ENCODE results near the gene TRIM38. TPM values are rescaled to one million over a fixed set of nuclear protein-coding genes. Genes with fewer than 3 reads are reported as not detected.

TRIM38 gene
- total RNA-seq, 1 donor from 2014 or later, result 8.1 TPM

DNA sequence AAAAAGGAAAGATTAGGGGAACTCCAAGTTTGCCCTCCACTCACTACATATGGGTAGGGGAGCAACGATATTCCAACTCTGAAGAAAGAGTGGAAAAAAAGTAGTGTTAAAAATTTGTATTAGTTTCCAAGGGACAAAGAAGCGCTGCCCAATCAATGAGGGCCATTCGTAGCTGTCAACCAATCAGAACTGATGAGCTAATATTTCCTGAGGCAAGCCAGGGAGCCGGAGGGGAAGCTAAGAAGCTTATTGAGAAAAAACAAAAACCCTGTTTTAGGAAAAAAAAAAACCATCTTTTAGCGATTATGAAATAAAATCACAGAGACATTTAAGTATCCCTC lies 59.5 kb downstream of the TRIM38 start:
- H3K9me3 ChIP-seq, result no peaks in the 10 kb centered on the region
- DNase-seq (ENCODE audit: extremely low spot score in 2 of 2), result no peak
- H3K36me3 ChIP-seq, result no peaks in the 10 kb centered on the region
- intact Hi-C loops (cut with DNase I), result loop anchor here (10.0 kb wide), 3 partner anchors 263 to 1113 kb away; partner anchors contain the start of gene HMGN4
- peak overlapping the region; percentile 93 for H3K27ac ChIP-seq
- no peaks in the 10 kb centered on the region for H3K27me3 ChIP-seq
- H3K4me1 ChIP-seq, result peaks cover 5% of the 10 kb centered on the region
- peak overlapping the region; percentile 56 to 91 for H3K4me3 ChIP-seq
- TF ChIP-seq, protein P1, sequence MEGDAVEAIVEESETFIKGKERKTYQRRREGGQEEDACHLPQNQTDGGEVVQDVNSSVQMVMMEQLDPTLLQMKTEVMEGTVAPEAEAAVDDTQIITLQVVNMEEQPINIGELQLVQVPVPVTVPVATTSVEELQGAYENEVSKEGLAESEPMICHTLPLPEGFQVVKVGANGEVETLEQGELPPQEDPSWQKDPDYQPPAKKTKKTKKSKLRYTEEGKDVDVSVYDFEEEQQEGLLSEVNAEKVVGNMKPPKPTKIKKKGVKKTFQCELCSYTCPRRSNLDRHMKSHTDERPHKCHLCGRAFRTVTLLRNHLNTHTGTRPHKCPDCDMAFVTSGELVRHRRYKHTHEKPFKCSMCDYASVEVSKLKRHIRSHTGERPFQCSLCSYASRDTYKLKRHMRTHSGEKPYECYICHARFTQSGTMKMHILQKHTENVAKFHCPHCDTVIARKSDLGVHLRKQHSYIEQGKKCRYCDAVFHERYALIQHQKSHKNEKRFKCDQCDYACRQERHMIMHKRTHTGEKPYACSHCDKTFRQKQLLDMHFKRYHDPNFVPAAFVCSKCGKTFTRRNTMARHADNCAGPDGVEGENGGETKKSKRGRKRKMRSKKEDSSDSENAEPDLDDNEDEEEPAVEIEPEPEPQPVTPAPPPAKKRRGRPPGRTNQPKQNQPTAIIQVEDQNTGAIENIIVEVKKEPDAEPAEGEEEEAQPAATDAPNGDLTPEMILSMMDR (IDR thresholded peaks at IDR 0.05), result no peak
- peak in 1 of 2 donors; percentile 24 for TF ChIP-seq POLR2A (IDR thresholded peaks at IDR 0.05)
- peak in 1 of 2 donors; percentile 42 for TF ChIP-seq POLR2AphosphoS5 (IDR thresholded peaks at IDR 0.05; ENCODE audit: insufficient read depth in 1 of 2, low read depth in 1 of 2)

DNA sequence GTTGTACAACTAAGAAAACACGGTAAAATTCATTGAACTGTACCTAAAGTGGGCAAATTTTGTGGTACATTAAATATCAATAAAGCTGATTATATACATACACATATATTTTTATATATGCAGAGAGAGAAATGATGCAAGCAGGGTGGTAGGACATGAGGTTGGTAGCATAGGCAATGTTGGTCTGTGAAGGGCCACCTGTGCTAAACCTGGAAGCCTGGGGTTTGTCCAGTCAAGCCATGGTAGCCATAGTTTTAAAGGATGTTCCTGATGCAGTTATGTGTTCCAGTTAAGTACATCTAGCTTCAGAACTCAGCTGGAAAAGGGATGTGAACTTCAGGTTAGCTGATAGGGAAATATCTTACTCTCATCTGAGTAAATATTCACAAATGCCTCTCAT lies 60.1 kb downstream of the TRIM38 start:
- TF ChIP-seq POLR2AphosphoS5 (IDR thresholded peaks at IDR 0.05; ENCODE audit: insufficient read depth in 1 of 2, low read depth in 1 of 2) (no peak), POLR2A (IDR thresholded peaks at IDR 0.05) (no peak)
- TF ChIP-seq, protein P1 (IDR thresholded peaks at IDR 0.05), result no peak
- H3K27me3 ChIP-seq, result no peaks in the 10 kb centered on the region
- H3K4me1 ChIP-seq, result peaks cover 7% of the 10 kb centered on the region
- no peak for DNase-seq (ENCODE audit: extremely low spot score in 2 of 2)
- H3K9me3 ChIP-seq, result no peaks in the 10 kb centered on the region
- H3K4me3 ChIP-seq, result no peak overlapping the region
- intact Hi-C loops (cut with DNase I), result loop anchor here (10.0 kb wide), 3 partner anchors 262 to 1112 kb away; partner anchors contain the start of gene HMGN4
- no peaks in the 10 kb centered on the region for H3K36me3 ChIP-seq
- H3K27ac ChIP-seq, result no peak overlapping the region

DNA sequence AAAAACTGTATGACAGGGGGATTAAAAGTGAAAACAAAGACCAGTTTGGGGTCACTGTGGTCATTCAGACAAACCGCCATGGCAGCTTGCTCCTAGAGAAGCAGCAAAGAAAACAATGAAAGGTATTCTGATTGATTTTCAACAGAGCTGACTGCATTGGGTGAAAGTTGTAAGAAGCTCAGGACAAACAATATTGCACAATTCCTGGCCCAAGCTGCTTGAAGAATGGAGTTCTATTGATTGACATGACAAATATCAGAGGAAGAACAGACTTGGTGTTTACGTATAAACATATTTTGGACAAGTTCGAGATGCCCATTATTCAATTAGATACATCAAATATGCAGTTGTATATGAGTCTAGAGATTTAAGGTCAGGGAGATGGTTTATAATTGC lies 62.0 kb downstream of the TRIM38 start:
- no peak overlapping the region for H3K4me3 ChIP-seq
- no peaks in the 10 kb centered on the region for H3K9me3 ChIP-seq
- no peaks in the 10 kb centered on the region for H3K36me3 ChIP-seq
- DNase-seq (ENCODE audit: extremely low spot score in 2 of 2), result no peak
- peaks cover 10% of the 10 kb centered on the region for H3K4me1 ChIP-seq
- no peaks in the 10 kb centered on the region for H3K27me3 ChIP-seq
- intact Hi-C loops (cut with DNase I), result loop anchor here (10.0 kb wide), 3 partner anchors 260 to 1110 kb away; partner anchors contain the start of gene HMGN4
- H3K27ac ChIP-seq, result no peak overlapping the region
- TF ChIP-seq, protein P1 (IDR thresholded peaks at IDR 0.05), result no peak
- TF ChIP-seq POLR2AphosphoS5 (IDR thresholded peaks at IDR 0.05; ENCODE audit: insufficient read depth in 1 of 2, low read depth in 1 of 2) (no peak), POLR2A (IDR thresholded peaks at IDR 0.05) (no peak)

DNA sequence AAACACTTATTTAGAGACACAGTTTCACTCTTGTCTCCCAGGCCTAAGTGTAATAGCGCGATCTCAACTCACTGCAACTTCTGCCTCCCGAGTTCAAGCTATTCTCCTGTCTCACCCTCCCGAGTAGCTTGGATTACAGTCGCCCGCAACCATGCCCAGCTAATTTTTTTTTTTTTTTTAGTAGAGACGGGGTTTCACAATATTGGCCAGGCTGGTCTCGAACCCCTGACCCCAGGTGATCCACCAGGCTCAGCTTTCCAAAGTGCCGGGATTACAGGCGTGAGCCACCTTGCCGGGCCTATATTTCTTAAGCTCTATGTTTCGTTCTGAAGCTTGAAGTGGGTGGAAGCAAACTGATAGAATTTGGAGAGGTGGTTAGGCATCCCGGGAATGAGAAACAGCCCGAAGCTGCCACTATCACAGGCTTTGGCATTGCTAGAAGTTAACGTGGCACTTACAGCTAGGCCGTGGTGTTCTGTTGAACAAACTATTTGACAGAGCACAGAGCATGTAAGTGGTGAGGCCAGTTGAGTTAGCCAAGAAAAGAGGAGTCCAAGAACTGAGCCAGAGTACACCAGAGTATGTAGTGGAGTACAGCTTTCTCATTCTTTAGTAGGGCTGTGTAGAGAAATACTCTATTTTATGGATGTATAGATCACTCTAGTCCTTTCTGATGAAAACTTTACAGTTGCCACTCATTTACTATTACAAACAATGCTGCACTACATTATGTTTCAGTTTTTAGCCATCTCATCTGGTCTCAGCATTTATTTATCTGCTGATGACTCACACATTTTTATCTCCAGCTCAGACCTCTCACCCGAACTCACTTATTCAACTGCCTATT lies 62.7 kb downstream of the TRIM38 start:
- intact Hi-C loops (cut with DNase I), result loop anchor here (10.0 kb wide), 3 partner anchors 260 to 1110 kb away; partner anchors contain the start of gene HMGN4

More for the DNA sequence above, 62.7 kb downstream of the TRIM38 start:
- Histone ChIP-seq H3K27me3 (no peaks in the 10 kb centered on the region), H3K4me1 (peaks cover 10% of the 10 kb centered on the region), H3K36me3 (no peaks in the 10 kb centered on the region), H3K9me3 (no peaks in the 10 kb centered on the region), H3K27ac (peak overlapping the region; percentile 84), H3K4me3 (peak overlapping the region in 1 of 2 donors; percentile 77)
- no peak for TF ChIP-seq POLR2AphosphoS5 (IDR thresholded peaks at IDR 0.05; ENCODE audit: insufficient read depth in 1 of 2, low read depth in 1 of 2)
- TF ChIP-seq, protein P1 (IDR thresholded peaks at IDR 0.05), result no peak
- DNase-seq (ENCODE audit: extremely low spot score in 2 of 2), result no peak
